Tibial artery (tissue), 4 donors: Measurements from ENCODE around the gene FCHSD2.
"Not testable (repeated sequence)": the region's sequence is repeated elsewhere in the genome, so short reads cannot be mapped to it uniquely, and the experiment has no call there.

Experiments used
- DNase-seq, 2 donors: peaks; one replicate each; pipeline ENCODE4 v3.0.0-alpha.2; 2019
- H3K27ac ChIP-seq, 2 donors: fragments of 200-600 bp; sonication (generic) in 1 of 2; 1 replicate in 1 of 2; 2 replicates in 1 of 2; pipeline ENCODE4 v1.5.1; 2018 to 2019; ENCODE audit warnings: mild to moderate bottlenecking in 1 of 2
- H3K27me3 ChIP-seq, 2 donors: fragments of 200-600 bp; sonication (generic) in 1 of 2; one replicate each; pipeline versions ENCODE4 v1.5.1 to v1.6.0; 2016 to 2019
- H3K36me3 ChIP-seq, 3 donors: fragments of 200-600 bp; sonication (generic) in 2 of 3; one replicate each; pipeline ENCODE4 v1.5.1; 2016 to 2019; ENCODE audit warnings: mild to moderate bottlenecking in 2 of 3
- H3K4me1 ChIP-seq, 4 donors: fragments of 200-600 bp; sonication (generic) in 2 of 4; 1 replicate in 3 of 4; 2 replicates in 1 of 4; pipeline ENCODE4 v1.5.1; 2016 to 2019
- H3K4me3 ChIP-seq, 2 donors: fragments of 200-600 bp; sonication (generic) in 1 of 2; 1 replicate in 1 of 2; 2 replicates in 1 of 2; pipeline ENCODE4 v1.5.1; 2018 to 2019; ENCODE audit warnings: mild to moderate bottlenecking in 2 of 2
- H3K9me3 ChIP-seq, 3 donors: fragments of 200-600 bp; sonication (generic) in 1 of 3; one replicate each; pipeline ENCODE4 v1.5.1; 2016 to 2019
- intact Hi-C: fragments of 100-400 bp; cut with DNase I; formaldehyde crosslinking; loops from one replicate; pipeline ENCODE4 v1.15.0; 2023; ENCODE audit warnings: low total_unique reads
- TF ChIP-seq, protein P1 (sequence below), 2 experiments: fragments of 200-600 bp in 1 of 2; fragments of 450-650 bp in 1 of 2; IDR thresholded peaks; one replicate each; pipeline ENCODE4 v1.5.1; 2017 to 2019; ENCODE audit warnings: antibody characterized with exemption in 2 of 2, mild to moderate bottlenecking in 1 of 2, moderate library complexity in 1 of 2

Gene FCHSD2

GRCh38 chr11:73078631-73079030 is 63.5 kb downstream of the FCHSD2 start:
- no peaks in the 10 kb centered on the region for H3K9me3 ChIP-seq
- DNase-seq = no peak
- intact Hi-C loops = no loop called here
- H3K36me3 ChIP-seq = peaks cover 9 to 17% (median 12%) of the 10 kb centered on the region in 3 donors
- TF ChIP-seq, protein P1, sequence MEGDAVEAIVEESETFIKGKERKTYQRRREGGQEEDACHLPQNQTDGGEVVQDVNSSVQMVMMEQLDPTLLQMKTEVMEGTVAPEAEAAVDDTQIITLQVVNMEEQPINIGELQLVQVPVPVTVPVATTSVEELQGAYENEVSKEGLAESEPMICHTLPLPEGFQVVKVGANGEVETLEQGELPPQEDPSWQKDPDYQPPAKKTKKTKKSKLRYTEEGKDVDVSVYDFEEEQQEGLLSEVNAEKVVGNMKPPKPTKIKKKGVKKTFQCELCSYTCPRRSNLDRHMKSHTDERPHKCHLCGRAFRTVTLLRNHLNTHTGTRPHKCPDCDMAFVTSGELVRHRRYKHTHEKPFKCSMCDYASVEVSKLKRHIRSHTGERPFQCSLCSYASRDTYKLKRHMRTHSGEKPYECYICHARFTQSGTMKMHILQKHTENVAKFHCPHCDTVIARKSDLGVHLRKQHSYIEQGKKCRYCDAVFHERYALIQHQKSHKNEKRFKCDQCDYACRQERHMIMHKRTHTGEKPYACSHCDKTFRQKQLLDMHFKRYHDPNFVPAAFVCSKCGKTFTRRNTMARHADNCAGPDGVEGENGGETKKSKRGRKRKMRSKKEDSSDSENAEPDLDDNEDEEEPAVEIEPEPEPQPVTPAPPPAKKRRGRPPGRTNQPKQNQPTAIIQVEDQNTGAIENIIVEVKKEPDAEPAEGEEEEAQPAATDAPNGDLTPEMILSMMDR (IDR thresholded peaks at IDR 0.05) = no peak
- peaks cover 0 to 15% (median 0%) of the 10 kb centered on the region in 4 donors for H3K4me1 ChIP-seq
- no peaks in the 10 kb centered on the region for H3K27me3 ChIP-seq
- no peak overlapping the region for H3K27ac ChIP-seq
- H3K4me3 ChIP-seq = no peak overlapping the region

- TF ChIP-seq, protein P1 (IDR thresholded peaks at IDR 0.05) = no peak
- no peaks in the 10 kb centered on the region for H3K27me3 ChIP-seq
- H3K27ac ChIP-seq = no peak overlapping the region
- no peak overlapping the region for H3K4me3 ChIP-seq
- peaks cover 0 to 27% (median 6%) of the 10 kb centered on the region in 4 donors for H3K4me1 ChIP-seq
- intact Hi-C loops = no loop called here
- H3K36me3 ChIP-seq = peaks cover 8 to 10% (median 9%) of the 10 kb centered on the region in 3 donors
- no peaks in the 10 kb centered on the region for H3K9me3 ChIP-seq
- no peak for DNase-seq
Measured at GRCh38 chr11:73077454-73077853, 64.7 kb downstream of the FCHSD2 start.

DNA sequence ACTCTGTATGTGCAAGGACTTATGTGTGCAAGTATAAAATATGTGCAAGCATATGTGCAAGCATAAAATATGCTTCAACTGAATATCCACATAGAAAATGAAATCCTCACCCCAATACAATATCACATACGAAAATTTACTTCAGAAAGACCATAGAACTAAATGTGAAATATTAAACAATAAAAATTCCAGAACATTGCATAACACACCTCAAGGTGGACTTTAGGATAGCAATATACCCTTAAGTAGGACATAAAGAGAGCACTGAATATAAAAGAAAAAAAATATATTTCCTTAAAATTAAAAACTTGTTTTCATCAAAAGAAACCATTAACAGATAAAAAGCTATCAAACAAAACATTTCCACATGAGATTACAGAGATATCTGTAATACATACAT is 67.8 kb downstream of the FCHSD2 start:
- H3K36me3 ChIP-seq = peaks cover 8 to 10% (median 9%) of the 10 kb centered on the region in 3 donors
- no peaks in the 10 kb centered on the region for H3K27me3 ChIP-seq
- DNase-seq = no peak
- no peak overlapping the region for H3K4me3 ChIP-seq
- H3K9me3 ChIP-seq = no peaks in the 10 kb centered on the region
- intact Hi-C loops = no loop called here
- H3K4me1 ChIP-seq = peaks cover 0 to 55% (median 14%) of the 10 kb centered on the region in 4 donors
- TF ChIP-seq, protein P1 (IDR thresholded peaks at IDR 0.05) = no peak
- peak overlapping the region in 1 of 2 donors; percentile 13 for H3K27ac ChIP-seq

DNA sequence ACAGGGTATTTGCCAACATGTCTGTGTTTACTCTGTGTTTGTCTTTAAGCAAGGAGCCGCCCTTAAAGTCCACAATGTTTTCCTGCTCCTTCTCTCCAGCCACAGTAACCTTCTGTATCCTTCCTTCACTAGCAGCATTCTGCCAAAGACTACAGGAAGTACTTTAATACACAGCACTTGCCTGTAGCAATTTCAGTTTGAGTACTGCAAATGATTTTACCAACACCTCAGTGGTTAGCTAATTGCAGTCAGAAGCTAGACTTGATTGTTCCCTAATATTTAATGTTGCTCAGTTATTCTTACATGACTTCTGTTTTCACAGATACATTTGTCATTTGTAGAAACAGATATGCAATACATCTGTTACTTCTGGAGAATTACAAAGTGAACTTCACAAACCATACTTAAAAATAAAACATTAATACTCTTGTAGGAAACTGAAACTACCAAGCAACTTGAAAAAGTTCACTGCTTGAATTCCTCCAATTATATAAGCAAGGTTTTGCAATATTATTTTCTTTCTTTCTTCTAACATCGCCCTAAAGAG is 69.1 kb downstream of the FCHSD2 start:
- Histone ChIP-seq H3K9me3 (no peaks in the 10 kb centered on the region), H3K27ac (peak overlapping the region; percentile 66 to 71), H3K4me1 (peaks cover 0 to 56% (median 14%) of the 10 kb centered on the region in 4 donors), H3K36me3 (peaks cover 0 to 8% (median 7%) of the 10 kb centered on the region in 3 donors), H3K27me3 (no peaks in the 10 kb centered on the region), H3K4me3 (peak overlapping the region; percentile 9 to 22)
- intact Hi-C loops = no loop called here
- TF ChIP-seq, protein P1 (IDR thresholded peaks at IDR 0.05) = no peak
- no peak for DNase-seq

GRCh38 chr11:73070653-73071052 is 71.5 kb downstream of the FCHSD2 start:
- peaks cover 0 to 56% (median 14%) of the 10 kb centered on the region in 4 donors for H3K4me1 ChIP-seq
- no peak for DNase-seq
- TF ChIP-seq, protein P1 (IDR thresholded peaks at IDR 0.05) = no peak
- intact Hi-C loops = no loop called here
- H3K27ac ChIP-seq = peak overlapping the region in 1 of 2 donors; percentile 71
- no peaks in the 10 kb centered on the region for H3K36me3 ChIP-seq
- no peaks in the 10 kb centered on the region for H3K27me3 ChIP-seq
- H3K9me3 ChIP-seq = no peaks in the 10 kb centered on the region
- no peak overlapping the region for H3K4me3 ChIP-seq

DNA sequence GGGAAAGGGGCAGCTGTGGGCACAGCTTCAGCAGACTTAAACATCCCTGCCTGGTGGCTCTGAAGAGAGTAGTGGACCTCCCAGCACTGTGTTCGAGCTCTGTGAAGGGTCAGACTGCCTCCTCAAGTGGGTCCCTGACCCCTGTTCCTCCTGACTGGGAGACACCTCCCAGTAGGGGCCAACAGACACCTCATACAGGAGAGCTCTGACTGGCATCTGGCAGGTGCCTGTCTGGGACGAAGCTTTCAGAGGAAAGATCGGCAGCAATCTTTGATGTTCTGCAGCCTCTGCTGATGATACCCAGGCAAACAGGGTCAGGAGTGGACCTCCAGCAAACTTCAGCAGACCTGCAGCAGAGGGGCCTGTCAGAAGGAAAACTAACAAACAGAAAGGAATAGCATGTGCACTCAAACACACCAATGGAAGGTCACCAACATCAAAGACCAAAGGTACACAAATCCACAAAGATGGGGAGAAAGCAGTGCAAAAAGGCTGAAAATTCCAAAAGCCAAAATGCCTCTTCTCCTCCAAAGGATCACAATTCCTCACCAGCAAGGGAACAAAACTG is 80.2 kb downstream of the FCHSD2 start:
- H3K9me3 ChIP-seq, H3K4me3 ChIP-seq, intact Hi-C loops, DNase-seq, H3K36me3 ChIP-seq, H3K27me3 ChIP-seq, H3K27ac ChIP-seq: not testable (repeated sequence)
- peaks cover 0 to 77% (median 22%) of the 10 kb centered on the region in 4 donors for H3K4me1 ChIP-seq

DNA sequence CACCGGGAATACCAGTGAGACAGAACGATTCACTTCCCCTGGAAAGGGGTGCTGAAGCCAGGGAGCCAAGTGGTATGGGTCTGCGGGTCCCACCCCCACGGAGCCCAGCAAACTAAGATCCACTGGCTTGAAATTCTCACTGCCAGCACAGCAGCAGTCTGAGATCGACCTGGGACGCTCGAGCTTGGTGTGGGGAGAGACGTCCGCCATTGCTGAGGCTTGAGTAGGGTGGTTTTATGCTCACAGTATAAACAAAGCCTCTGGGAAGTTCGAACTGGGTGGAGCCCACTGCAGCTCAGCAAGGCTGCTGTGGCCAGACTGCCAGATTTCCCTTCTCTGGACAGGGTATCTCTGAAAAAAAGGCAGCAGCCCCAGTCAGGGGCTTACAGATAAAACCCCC is 80.7 kb downstream of the FCHSD2 start:
- Histone ChIP-seq H3K4me1 (peaks cover 0 to 77% (median 25%) of the 10 kb centered on the region in 4 donors), H3K27ac (peak overlapping the region in 1 of 2 donors; percentile 29)
- intact Hi-C loops, DNase-seq, H3K9me3 ChIP-seq, H3K4me3 ChIP-seq, H3K36me3 ChIP-seq, H3K27me3 ChIP-seq: not testable (repeated sequence)
